ENCODE data around the gene ARL17B.
"Not testable (repeated sequence)": the region's sequence is repeated elsewhere in the genome, so short reads cannot be mapped to it uniquely, and the experiment has no call there.

DNA sequence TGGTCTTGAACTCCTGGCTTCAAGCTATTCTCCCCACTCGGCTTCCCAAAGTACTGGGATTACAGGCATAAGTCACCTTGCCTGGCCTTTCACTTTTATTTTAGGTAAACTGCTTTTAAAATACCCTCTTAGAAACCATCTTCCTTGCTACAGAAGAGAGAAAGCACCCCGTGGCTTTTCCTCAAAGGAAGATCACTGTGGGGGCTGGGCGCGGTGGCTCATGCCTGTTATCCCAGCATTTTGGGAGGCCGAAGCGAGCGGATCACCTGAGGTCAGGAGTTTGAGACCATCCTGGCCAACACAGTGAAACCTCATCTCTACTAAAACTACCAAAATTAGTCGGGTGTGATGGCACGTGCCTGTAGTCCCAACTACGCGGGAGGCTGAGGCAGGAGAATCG, 78.9 kb downstream of the ARL17B start:
- TF ChIP-seq YY1 (IDR thresholded peaks at IDR 0.05; ENCODE audit: insufficient read depth, insufficient read length); ZNF274 (IDR thresholded peaks at IDR 0.05; ENCODE audit: low read depth, low read length): not testable (repeated sequence)

Data from NT2/D1 (cell line).